ENCODE results near the gene CERS6. TPM values are rescaled to one million over a fixed set of nuclear protein-coding genes. Genes with fewer than 3 reads are reported as not detected.

The CERS6 gene
- total RNA-seq, 1 experiment from 2014 or later = 17.3 TPM

DNA sequence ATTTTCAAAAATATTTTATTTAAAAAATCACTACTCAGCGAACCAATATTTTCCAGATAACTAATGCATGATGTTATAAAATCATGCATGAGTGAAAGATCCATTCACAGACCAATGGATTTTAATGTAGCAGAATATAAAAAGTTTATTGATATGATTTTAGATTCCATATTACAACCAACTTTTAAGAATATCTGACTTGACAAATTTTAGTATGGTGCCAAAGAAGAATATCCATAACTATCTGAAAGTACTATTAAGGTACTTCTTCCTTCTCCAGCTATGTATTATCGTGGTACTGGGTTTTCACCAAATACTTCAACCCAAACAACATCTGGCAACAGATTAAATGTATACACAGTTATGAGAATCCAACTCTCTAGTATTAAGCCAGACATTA lies 246.5 kb downstream of the CERS6 start (continued):
- TF ChIP-seq ZNF281 (CRISPR knock-in tag; IDR thresholded peaks at IDR 0.05) = no peak
- no peak for TF ChIP-seq CTCF (IDR thresholded peaks at IDR 0.05)
- no peak for TF ChIP-seq NFATC4 (CRISPR knock-in tag; IDR thresholded peaks at IDR 0.05)
- TF ChIP-seq ZNF423 (CRISPR knock-in tag; IDR thresholded peaks at IDR 0.05) = no peak

DNA sequence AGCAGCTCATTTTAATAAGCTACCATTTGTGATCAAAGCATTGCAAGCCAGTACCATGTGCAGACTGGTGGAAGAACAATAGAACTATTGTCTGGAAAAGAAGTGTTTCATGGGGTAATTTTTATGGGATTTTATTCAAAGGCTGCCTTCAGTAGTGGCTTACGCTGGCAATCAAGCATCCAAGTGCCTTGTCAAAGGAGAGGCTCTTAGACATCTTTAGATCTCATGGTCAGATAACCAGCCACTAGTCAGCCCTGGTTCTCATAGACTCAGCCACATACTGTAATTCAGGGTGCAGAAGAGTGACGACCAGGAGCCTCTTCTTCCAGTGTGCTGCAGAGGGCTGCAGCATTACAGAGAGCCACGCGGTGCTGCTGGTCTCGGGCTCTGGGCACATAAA lies 247.9 kb downstream of the CERS6 start:
- Mint-ChIP-seq H3K4me1 (peaks cover 5% of the 10 kb centered on the region), H3K4me3 (no peak overlapping the region), H3K9me3 (no peaks in the 10 kb centered on the region), H3K27me3 (ENCODE audit: low read depth) (no peaks in the 10 kb centered on the region), H3K36me3 (no peaks in the 10 kb centered on the region), H3K27ac (no peak overlapping the region)
- ATAC-seq = no peak
- DNase-seq (ENCODE audit: low spot score) = no peak
- TF ChIP-seq TEAD4 (CRISPR knock-in tag; IDR thresholded peaks at IDR 0.05) (no peak), GABPB1 (CRISPR knock-in tag; IDR thresholded peaks at IDR 0.05) (no peak), FOXP1 (CRISPR knock-in tag; IDR thresholded peaks at IDR 0.05; ENCODE audit: borderline replicate concordance) (no peak), ZSCAN18 (CRISPR knock-in tag; IDR thresholded peaks at IDR 0.05) (no peak), ZNF219 (CRISPR knock-in tag; IDR thresholded peaks at IDR 0.05; ENCODE audit: borderline replicate concordance) (no peak), GTF2I (CRISPR knock-in tag; conservative IDR thresholded peaks at IDR 0.05) (no peak), FOXJ3 (CRISPR knock-in tag; IDR thresholded peaks at IDR 0.05; ENCODE audit: borderline replicate concordance) (no peak), ZNF423 (CRISPR knock-in tag; IDR thresholded peaks at IDR 0.05) (no peak), RORB (CRISPR knock-in tag; IDR thresholded peaks at IDR 0.05) (no peak), ZNF425 (CRISPR knock-in tag; conservative IDR thresholded peaks at IDR 0.05) (no peak)
- TF ChIP-seq, protein P1, sequence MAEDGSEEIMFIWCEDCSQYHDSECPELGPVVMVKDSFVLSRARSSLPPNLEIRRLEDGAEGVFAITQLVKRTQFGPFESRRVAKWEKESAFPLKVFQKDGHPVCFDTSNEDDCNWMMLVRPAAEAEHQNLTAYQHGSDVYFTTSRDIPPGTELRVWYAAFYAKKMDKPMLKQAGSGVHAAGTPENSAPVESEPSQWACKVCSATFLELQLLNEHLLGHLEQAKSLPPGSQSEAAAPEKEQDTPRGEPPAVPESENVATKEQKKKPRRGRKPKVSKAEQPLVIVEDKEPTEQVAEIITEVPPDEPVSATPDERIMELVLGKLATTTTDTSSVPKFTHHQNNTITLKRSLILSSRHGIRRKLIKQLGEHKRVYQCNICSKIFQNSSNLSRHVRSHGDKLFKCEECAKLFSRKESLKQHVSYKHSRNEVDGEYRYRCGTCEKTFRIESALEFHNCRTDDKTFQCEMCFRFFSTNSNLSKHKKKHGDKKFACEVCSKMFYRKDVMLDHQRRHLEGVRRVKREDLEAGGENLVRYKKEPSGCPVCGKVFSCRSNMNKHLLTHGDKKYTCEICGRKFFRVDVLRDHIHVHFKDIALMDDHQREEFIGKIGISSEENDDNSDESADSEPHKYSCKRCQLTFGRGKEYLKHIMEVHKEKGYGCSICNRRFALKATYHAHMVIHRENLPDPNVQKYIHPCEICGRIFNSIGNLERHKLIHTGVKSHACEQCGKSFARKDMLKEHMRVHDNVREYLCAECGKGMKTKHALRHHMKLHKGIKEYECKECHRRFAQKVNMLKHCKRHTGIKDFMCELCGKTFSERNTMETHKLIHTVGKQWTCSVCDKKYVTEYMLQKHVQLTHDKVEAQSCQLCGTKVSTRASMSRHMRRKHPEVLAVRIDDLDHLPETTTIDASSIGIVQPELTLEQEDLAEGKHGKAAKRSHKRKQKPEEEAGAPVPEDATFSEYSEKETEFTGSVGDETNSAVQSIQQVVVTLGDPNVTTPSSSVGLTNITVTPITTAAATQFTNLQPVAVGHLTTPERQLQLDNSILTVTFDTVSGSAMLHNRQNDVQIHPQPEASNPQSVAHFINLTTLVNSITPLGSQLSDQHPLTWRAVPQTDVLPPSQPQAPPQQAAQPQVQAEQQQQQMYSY (CRISPR knock-in tag; IDR thresholded peaks at IDR 0.05) = no peak
- TF ChIP-seq, protein P2, sequence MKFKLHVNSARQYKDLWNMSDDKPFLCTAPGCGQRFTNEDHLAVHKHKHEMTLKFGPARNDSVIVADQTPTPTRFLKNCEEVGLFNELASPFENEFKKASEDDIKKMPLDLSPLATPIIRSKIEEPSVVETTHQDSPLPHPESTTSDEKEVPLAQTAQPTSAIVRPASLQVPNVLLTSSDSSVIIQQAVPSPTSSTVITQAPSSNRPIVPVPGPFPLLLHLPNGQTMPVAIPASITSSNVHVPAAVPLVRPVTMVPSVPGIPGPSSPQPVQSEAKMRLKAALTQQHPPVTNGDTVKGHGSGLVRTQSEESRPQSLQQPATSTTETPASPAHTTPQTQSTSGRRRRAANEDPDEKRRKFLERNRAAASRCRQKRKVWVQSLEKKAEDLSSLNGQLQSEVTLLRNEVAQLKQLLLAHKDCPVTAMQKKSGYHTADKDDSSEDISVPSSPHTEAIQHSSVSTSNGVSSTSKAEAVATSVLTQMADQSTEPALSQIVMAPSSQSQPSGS (CRISPR knock-in tag; IDR thresholded peaks at IDR 0.05; ENCODE audit: borderline replicate concordance, low read depth) = no peak
- ChIA-PET CTCF (no interaction called here), POLR2A (no interaction called here)

Measured in WTC11 (cell line).